K562 (cell line): ENCODE measurements around the gene PSD2. TPM values are rescaled to one million over a fixed set of nuclear protein-coding genes. Genes with fewer than 3 reads are reported as not detected.

ENCODE experiments used
- ATAC-seq: fragments of 200-7000 bp; cut with Tn5 transposase; 3 replicates; pipeline ENCODE4 v1.9.1; 2020; ENCODE audit warnings: moderate library complexity
- BruUV-seq: library from RNA; stranded (reverse); fragments of 400-500 nt; replicated peaks from 2 replicates; lab custom pipeline; 2021; lab: Mats Ljungman, UMichigan
- CTCF ChIA-PET: fragments of 300-600 bp; formaldehyde crosslinking; extraction: SDS; loops from one replicate; lab custom pipeline; 2021; ENCODE audit warnings: low intra/inter-chr PET ratio; lab: Yijun Ruan, JAX
- POLR2A ChIA-PET: fragments of 300-600, 350-650 bp; sonication (Branson Sonifier 250); formaldehyde crosslinking; extraction: SDS; loops from one replicate; lab custom pipeline; 2021; ENCODE audit warnings: antibody characterized with exemption, inconsistent platforms; lab: Yijun Ruan, JAX
- DNase-seq, 4 experiments: peaks; one replicate each; pipeline versions ENCODE4 v3.0.0 to v3.0.0-alpha.2; 2011 to 2018; ENCODE audit warnings: low spot score in 3 of 4, mixed read lengths in 3 of 4; ENCODE audit errors: extremely low read depth in 1 of 4
- FAIRE-seq: peaks from 2 replicates; lab custom pipeline; 2011; peaks lifted over from hg19 to GRCh38; lab: Jason Lieb, UNC
- H2AFZ ChIP-seq: 2 replicates; pipeline ENCODE4 v1.6.0; 2011; ENCODE audit warnings: low read depth, low read length, control low read depth, inconsistent platforms
- H3K27ac ChIP-seq: fragments of 200-600 bp; 3 replicates; pipeline ENCODE4 v1.8.0; 2011; ENCODE audit warnings: low read depth, mild to moderate bottlenecking, control low read depth, inconsistent platforms, low read length, moderate library complexity, mixed read lengths; ENCODE audit errors: extremely low read depth
- H3K27me3 ChIP-seq, 2 experiments: fragments of 300-600 bp in 1 of 2; 2 replicates in 1 of 2; 3 replicates in 1 of 2; pipeline versions ENCODE4 v1.6.0 to v1.8.0; 2011; ENCODE audit warnings: inconsistent platforms in 2 of 2, low read length in 2 of 2, mild to moderate bottlenecking in 1 of 2, mixed read lengths in 1 of 2, moderate library complexity in 1 of 2; ENCODE audit not compliant: control insufficient read depth in 2 of 2, insufficient read depth in 2 of 2
- H3K36me3 ChIP-seq: fragments of 300-600 bp; 3 replicates; pipeline ENCODE4 v1.8.0; 2011; ENCODE audit warnings: mild to moderate bottlenecking, low read length, inconsistent platforms; ENCODE audit not compliant: control insufficient read depth, insufficient read depth
- H3K4me1 ChIP-seq, 2 experiments: fragments of 200-600 bp in 1 of 2; replicated peaks in 1 of 2; 2 replicates in 1 of 2; 3 replicates in 1 of 2; pipeline versions ENCODE4 v1.5.1 to v1.8.0; 2011; ENCODE audit warnings: inconsistent platforms in 2 of 2, low read length in 2 of 2, mild to moderate bottlenecking in 1 of 2, mixed read lengths in 1 of 2, moderate library complexity in 1 of 2; ENCODE audit not compliant: control insufficient read depth in 2 of 2, insufficient read depth in 2 of 2
- H3K4me2 ChIP-seq: 2 replicates; pipeline ENCODE4 v1.6.1; 2011; ENCODE audit warnings: low read length, control low read depth, inconsistent platforms, mixed read lengths; ENCODE audit not compliant: insufficient read depth
- H3K4me3 ChIP-seq: fragments of 200-600 bp; sonication (generic), shearing (Covaris generic); 2 replicates; pipeline ENCODE4 v1.5.1; 2016; ENCODE audit warnings: control low read depth, inconsistent platforms
- H3K79me2 ChIP-seq: fragments of 200-600 bp; 3 replicates; pipeline ENCODE4 v1.8.0; 2011; ENCODE audit warnings: low read length, inconsistent platforms; ENCODE audit not compliant: control insufficient read depth, insufficient read depth
- H3K9ac ChIP-seq, 2 experiments: 2 replicates each; pipeline versions ENCODE4 v1.6.0 to v1.6.1; 2011; ENCODE audit warnings: low read depth in 2 of 2, low read length in 2 of 2, control low read depth in 1 of 2, inconsistent platforms in 1 of 2, mild to moderate bottlenecking in 1 of 2, mixed read lengths in 1 of 2; ENCODE audit not compliant: insufficient read depth in 1 of 2
- H3K9me1 ChIP-seq: one replicate; pipeline ENCODE4 v1.6.0; 2011; ENCODE audit warnings: inconsistent platforms, mild to moderate bottlenecking, low read length, moderate library complexity; ENCODE audit not compliant: control insufficient read depth, insufficient read depth
- H3K9me3 ChIP-seq: replicated peaks from 2 replicates; pipeline ENCODE4 v1.5.1; 2011; ENCODE audit warnings: low read depth, low read length, inconsistent platforms; ENCODE audit not compliant: control insufficient read depth, insufficient read depth
- H4K20me1 ChIP-seq: replicated peaks from 2 replicates; pipeline ENCODE4 v1.6.1; 2011; ENCODE audit warnings: low read length, inconsistent platforms, mixed read lengths; ENCODE audit not compliant: control insufficient read depth, insufficient read depth
- ATF1 ChIP-seq, 2 experiments: fragments of 450-650 bp in 1 of 2; IDR thresholded peaks; 2 replicates each; pipeline ENCODE4 v1.6.1; 2016; ENCODE audit warnings: missing compliant biosample characterization in 1 of 2, missing genetic modification characterization in 1 of 2
- COPS2 ChIP-seq: fragments of 450-650 bp; conservative IDR thresholded peaks from 2 replicates; pipeline ENCODE4 v1.6.1; 2016; ENCODE audit warnings: mild to moderate bottlenecking, moderate library complexity
- KAT8 ChIP-seq: fragments of 450-650 bp; IDR thresholded peaks from 2 replicates; pipeline ENCODE4 v1.6.1; 2016; ENCODE audit warnings: low read depth, mild to moderate bottlenecking
- MGA ChIP-seq: fragments of 450-650 bp; IDR thresholded peaks from 2 replicates; pipeline ENCODE4 v1.6.1; 2016; ENCODE audit warnings: mild to moderate bottlenecking, moderate library complexity
- POLR2AphosphoS5 ChIP-seq: IDR thresholded peaks from 2 replicates; pipeline ENCODE4 v1.6.1; 2011; ENCODE audit warnings: mild to moderate bottlenecking, low read depth, low read length, moderate library complexity; ENCODE audit not compliant: control insufficient read depth, insufficient read depth
- SETDB1 ChIP-seq: IDR thresholded peaks from one replicate; pipeline ENCODE4 v1.6.1; 2012; ENCODE audit warnings: low read length, control low read depth, inconsistent platforms
- SRSF1 ChIP-seq: fragments of 200-400 bp; formaldehyde crosslinking; IDR thresholded peaks from 2 replicates; pipeline ENCODE4 v1.6.1; 2017; ENCODE audit warnings: mild to moderate bottlenecking, low read depth, low read length, moderate library complexity
- ZNF79 ChIP-seq: fragments of 250-450 bp; sonication (Bioruptor Pico); IDR thresholded peaks from 2 replicates; pipeline ENCODE4 v1.4.0; 2020; ENCODE audit warnings: low read depth, mild to moderate bottlenecking, moderate library complexity
- WGBS: fragments of 100-300 bp; shearing (Covaris generic); methylation state at CpG from one replicate; pipeline ENCODE4 v1.1.6; 2016; ENCODE audit warnings: low coverage, mixed read lengths; ENCODE audit not compliant: insufficient coverage; ENCODE audit errors: missing lambda C conversion rate; 5-methylcytosine and 5-hydroxymethylcytosine counted together
- in situ Hi-C: fragments of 300-500 bp; cut with MboI; formaldehyde crosslinking; loops from 4 replicates; pipeline ENCODE4 v1.15.0; 2018; ENCODE audit warnings: inconsistent platforms, mixed read lengths
- intact Hi-C: fragments of 100-400 bp; cut with micrococcal nuclease; formaldehyde crosslinking; loops from 2 replicates; pipeline ENCODE4 v1.14.2; 2022
- polyA plus RNA-seq, 8 experiments: library from polyadenylated mRNA; depleted of rRNA in 4 of 8; stranded (reverse) in 5 of 8; unstranded in 3 of 8; fragments of >200 nt; fragmentation: Nextera tagmentation in 2 of 8; fragmentation: Illumina TruSeq in 1 of 8; extraction: Ambion mirVana in 2 of 8; extraction: Trizol in 1 of 8; gene quantifications; 2 replicates each; pipeline versions ENCODE4 v1.2.1 to v1.2.3, GENCODE V29; 2011 to 2014; ENCODE audit warnings: inconsistent platforms in 1 of 8, missing spikeins in 1 of 8
- total RNA-seq, 7 experiments: library from RNA; depleted of rRNA in 6 of 7; stranded (reverse); fragments of >200 nt in 6 of 7; fragmentation: Illumina TruSeq in 2 of 7; extraction: Trizol in 2 of 7; gene quantifications; 2 replicates each; pipeline versions ENCODE4 v1.2.1 to v1.2.3, GENCODE V29; 2011 to 2021; ENCODE audit warnings: low replicate concordance in 1 of 7

PSD2 gene
- total and polyA plus RNA-seq, 9 of the 15 experiments (the other 6 are each of a cell fraction or from before 2014, with no cell fraction given): 0.01 to 0.09 (median 0.04) TPM; not detected in 4

- TF ChIP-seq POLR2AphosphoS5 (no peak), KAT8 (no peak), SETDB1 (no peak), ATF1 (CRISPR knock-in tag; IDR thresholded peaks at IDR 0.05) (no peak), ATF1 (tag; IDR thresholded peaks at IDR 0.05) (no peak), MGA (no peak), COPS2 (no peak), ZNF79 (CRISPR knock-in tag) (no peak), SRSF1 (no peak)
- TF ChIP-seq, all 486 proteins: peak for 0
- H3K4me2 ChIP-seq: no peak overlapping the region
- no peak overlapping the region for H3K27ac ChIP-seq
- peaks cover 0 to 21% of the 10 kb centered on the region in 2 experiments; a peak in 2 of 5 replicates for H3K4me1 ChIP-seq
- H3K79me2 ChIP-seq: no peaks in the 10 kb centered on the region
- no peak overlapping the region for H2AFZ ChIP-seq
- no TSS peak for BruUV-seq
- peaks cover 13 to 44% of the 10 kb centered on the region in 2 experiments; a peak in 4 of 5 replicates for H3K27me3 ChIP-seq
- in situ Hi-C loops: loop anchor here (5.0 kb wide), 3 partner anchors 53 to 368 kb away; no protein-coding TSS in a partner anchor
- H3K36me3 ChIP-seq: no peaks in the 10 kb centered on the region
- POLR2A ChIA-PET: no interaction called here
- intact Hi-C loops: loop anchor here (10.0 kb wide), 1 partner anchor 566 kb away; no protein-coding TSS in a partner anchor
- no peak for FAIRE-seq
- 26% methylated on average over 12 of the region's 12 CpGs for WGBS
- H3K9me1 ChIP-seq: no peaks in the 10 kb centered on the region
- no peak overlapping the region for H3K4me3 ChIP-seq
- peaks cover 6% of the 10 kb centered on the region; the same call in 1 of the 2 replicates for H4K20me1 ChIP-seq
- peak overlapping the region in 1 of 2 experiments; percentile 42; a peak in 1 of 4 replicates for H3K9ac ChIP-seq
- CTCF ChIA-PET: interaction anchor here (2.9 to 6.3 kb wide), 2 partner anchors 55 to 179 kb away, joined by 20 to 117 read pairs; no protein-coding TSS in a partner anchor
- no peak for DNase-seq
- no peaks in the 10 kb centered on the region for H3K9me3 ChIP-seq
- ATAC-seq: no peak
These were observed 6.3 kb upstream of the PSD2 start for GRCh38 chr5:139789116-139789844.
